Sigmoid colon (tissue), 7 donors: ENCODE results near the gene LCE1D. TPM values are rescaled to one million over a fixed set of nuclear protein-coding genes. Genes with fewer than 3 reads are reported as not detected.

Experiments
- DNase-seq: peaks from one replicate; pipeline ENCODE4 v3.0.0-alpha.2; 2019
- H3K27ac ChIP-seq, 4 donors: fragments of 200-600 bp; sonication (generic); one replicate each; pipeline ENCODE4 v1.5.1; 2016 to 2019; ENCODE audit warnings: mild to moderate bottlenecking in 1 of 4
- H3K27me3 ChIP-seq, 3 donors: fragments of 200-600 bp; sonication (generic); one replicate each; pipeline ENCODE4 v1.5.1; 2019; ENCODE audit warnings: mild to moderate bottlenecking in 1 of 3
- H3K36me3 ChIP-seq, 4 donors: fragments of 200-600 bp; sonication (generic); one replicate each; pipeline ENCODE4 v1.5.1; 2016 to 2019
- H3K4me1 ChIP-seq, 4 donors: fragments of 200-600 bp; sonication (generic); one replicate each; pipeline ENCODE4 v1.5.1; 2017 to 2019
- H3K4me3 ChIP-seq, 4 donors: fragments of 200-600 bp; sonication (generic); one replicate each; pipeline ENCODE4 v1.5.1; 2017 to 2019; ENCODE audit warnings: mild to moderate bottlenecking in 2 of 4, moderate library complexity in 1 of 4
- H3K9me3 ChIP-seq, 4 donors: fragments of 200-600 bp in 3 of 4; sonication (generic) in 3 of 4; one replicate each; pipeline versions ENCODE4 v1.5.1 to v1.6.1; 2013 to 2019
- CTCF ChIP-seq, 4 experiments: fragments of 450-650 bp in 3 of 4; fragments of 200-600 bp in 1 of 4; IDR thresholded peaks; one replicate each; pipeline ENCODE4 v1.5.1; 2016 to 2019; ENCODE audit warnings: antibody characterized with exemption in 4 of 4, mild to moderate bottlenecking in 3 of 4, moderate library complexity in 2 of 4
- EP300 ChIP-seq, 4 donors: sonication (generic); formaldehyde crosslinking; IDR thresholded peaks; one replicate each; pipeline ENCODE4 v1.6.1; 2017; ENCODE audit warnings: antibody characterized with exemption in 4 of 4
- POLR2A ChIP-seq, 2 donors: fragments of 450-650 bp; IDR thresholded peaks; one replicate each; pipeline ENCODE4 v1.6.1; 2016; ENCODE audit warnings: antibody characterized with exemption in 2 of 2, mild to moderate bottlenecking in 2 of 2, moderate library complexity in 2 of 2
- POLR2AphosphoS5 ChIP-seq, 4 donors: sonication (generic); formaldehyde crosslinking; IDR thresholded peaks; one replicate each; pipeline ENCODE4 v1.6.1; 2017; ENCODE audit warnings: antibody characterized with exemption in 4 of 4
- WGBS, 2 donors: extraction: QIAGEN DNeasy Blood & Tissue Kit; methylation state at CpG; one replicate each; pipeline ENCODE4 v1.1.7; 2013; 5-methylcytosine and 5-hydroxymethylcytosine counted together
- intact Hi-C: fragments of 100-400 bp; cut with DNase I; formaldehyde crosslinking; loops from one replicate; pipeline ENCODE4 v1.15.1; 2023
- polyA plus RNA-seq, 3 donors: library from polyadenylated mRNA; stranded (reverse); fragments of 200-250 nt; gene quantifications; one replicate each; pipeline ENCODE4 v1.2.3, GENCODE V29; 2013
- total RNA-seq, 4 donors: library from RNA; depleted of rRNA; stranded (reverse); fragments of >200 nt; gene quantifications; one replicate each; pipeline ENCODE4 v1.1.0, GENCODE V29; 2016
- donor health status: healthy with polysubstance abuse.
- donor health status: Bipolar disorder and iron deficiency.
- donor health status: healthy.

The LCE1D gene
- total and polyA plus RNA-seq, 7 donors: not detected

- Histone ChIP-seq H3K4me1 (no peaks in the 10 kb centered on the region), H3K4me3 (no peak within 1 kb of the TSS), H3K9me3 (no peaks in the 10 kb centered on the region), H3K27ac (no peak within 1 kb of the TSS), H3K27me3 (no peaks in the 10 kb centered on the region), H3K36me3 (no peaks in the 10 kb centered on the region)
- TF ChIP-seq EP300 (IDR thresholded peaks at IDR 0.05) (no peak), CTCF (IDR thresholded peaks at IDR 0.05) (no peak), POLR2A (IDR thresholded peaks at IDR 0.05) (no peak), POLR2AphosphoS5 (IDR thresholded peaks at IDR 0.05) (no peak)
- no peak for DNase-seq
- 58 to 72% methylated on average over 6 of the region's 6 CpGs for WGBS, 2 donors
- intact Hi-C loops: no loop called here
These were observed 38.8 kb upstream of the LCE1D start, which contains the start of gene KPRP for GRCh38 chr1:152757747-152758146. Gene KPRP (plus strand): TSS chr1:152758025. CDS start chr1:152759589, 1,564 bp downstream.

- Histone ChIP-seq H3K4me3 (no peak overlapping the region), H3K4me1 (no peaks in the 10 kb centered on the region), H3K9me3 (no peaks in the 10 kb centered on the region), H3K36me3 (no peaks in the 10 kb centered on the region), H3K27ac (no peak overlapping the region), H3K27me3 (no peaks in the 10 kb centered on the region)
- WGBS, 2 donors: 67 to 80% methylated on average over 4 of the region's 4 CpGs
- DNase-seq: no peak
- intact Hi-C loops: no loop called here
- no peak for TF ChIP-seq CTCF (IDR thresholded peaks at IDR 0.05)
- TF ChIP-seq POLR2A (IDR thresholded peaks at IDR 0.05): no peak
- TF ChIP-seq EP300 (IDR thresholded peaks at IDR 0.05): no peak
- TF ChIP-seq POLR2AphosphoS5 (IDR thresholded peaks at IDR 0.05): no peak
These were observed 37.9 kb upstream of the LCE1D start for GRCh38 chr1:152758636-152759035.

GRCh38 chr1:152759453-152760173 lies 36.9 kb upstream of the LCE1D start:
- no peaks in the 10 kb centered on the region for H3K9me3 ChIP-seq
- TF ChIP-seq EP300 (IDR thresholded peaks at IDR 0.05) (no peak), POLR2A (IDR thresholded peaks at IDR 0.05) (no peak), POLR2AphosphoS5 (IDR thresholded peaks at IDR 0.05) (no peak), CTCF (IDR thresholded peaks at IDR 0.05) (no peak)
- no peak for DNase-seq
- intact Hi-C loops: no loop called here
- no peaks in the 10 kb centered on the region for H3K27me3 ChIP-seq
- no peaks in the 10 kb centered on the region for H3K36me3 ChIP-seq
- no peak overlapping the region for H3K4me3 ChIP-seq
- 84 to 88% methylated on average over 8 of the region's 8 CpGs for WGBS, 2 donors
- H3K27ac ChIP-seq: no peak overlapping the region
- H3K4me1 ChIP-seq: no peaks in the 10 kb centered on the region

- no peak overlapping the region for H3K27ac ChIP-seq
- H3K4me1 ChIP-seq: no peaks in the 10 kb centered on the region
- no peak for TF ChIP-seq CTCF (IDR thresholded peaks at IDR 0.05)
- no peak for TF ChIP-seq POLR2A (IDR thresholded peaks at IDR 0.05)
- TF ChIP-seq EP300 (IDR thresholded peaks at IDR 0.05): no peak
- TF ChIP-seq POLR2AphosphoS5 (IDR thresholded peaks at IDR 0.05): no peak
- no peaks in the 10 kb centered on the region for H3K27me3 ChIP-seq
- no peak for DNase-seq
- WGBS, 2 donors: 91 to 93% methylated on average over 31 of the region's 31 CpGs
- intact Hi-C loops: no loop called here
- no peaks in the 10 kb centered on the region for H3K9me3 ChIP-seq
- H3K4me3 ChIP-seq: no peak overlapping the region
- H3K36me3 ChIP-seq: no peaks in the 10 kb centered on the region
These were observed 35.9 kb upstream of the LCE1D start for GRCh38 chr1:152760551-152761190.
